ENCODE results near the gene TTC22.

TTC22 gene

DNA sequence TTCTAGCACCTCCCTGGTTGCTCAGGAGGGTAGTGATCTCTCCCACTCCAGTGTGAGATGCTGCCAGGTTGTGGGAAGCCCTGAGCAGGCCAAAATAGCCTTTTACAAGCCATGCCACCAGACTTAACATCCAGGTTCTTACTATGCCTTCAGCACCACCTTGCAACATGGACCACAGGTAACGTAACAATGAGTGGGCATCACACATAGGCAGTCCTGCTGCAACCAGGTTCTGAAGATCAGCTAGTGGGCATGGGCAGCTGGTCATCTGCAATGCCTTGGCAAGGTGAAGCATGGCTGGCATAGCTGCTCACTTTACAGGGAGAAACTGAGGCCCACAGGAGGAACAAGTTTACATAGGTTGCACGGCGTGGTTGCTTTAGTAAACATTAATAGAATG lies 45.2 kb upstream of the TTC22 start:
- ChIA-PET POLR2A (no interaction called here), CTCF (no interaction called here)
- H3K27ac ChIP-seq (ENCODE audit: insufficient read depth in 1 of 2, low read depth in 1 of 2, low read length in 2 of 2, poor library complexity in 1 of 2, severe bottlenecking in 2 of 2) = no peak overlapping the region
- no peaks in the 10 kb centered on the region for H3K27me3 ChIP-seq (replicated peaks in 2 of 5; ENCODE audit: control insufficient read depth in 4 of 5, insufficient read depth in 5 of 5, low read length in 4 of 5)
- no peaks in the 10 kb centered on the region for H3K9me3 ChIP-seq (ENCODE audit: control extremely low read depth in 1 of 5, control insufficient read depth in 4 of 5, insufficient read depth in 2 of 5, low read depth in 1 of 5, low read length in 4 of 5)
- 100% methylated on average over 3 of the region's 3 CpGs for WGBS (ENCODE audit: insufficient coverage)
- no peak overlapping the region for H3K4me3 ChIP-seq (ENCODE audit: control insufficient read depth in 1 of 7, extremely low read depth in 1 of 7, insufficient read depth in 4 of 7, low read depth in 2 of 7, low read length in 6 of 7)
- H3K36me3 ChIP-seq (ENCODE audit: control insufficient read depth in 4 of 4, insufficient read depth in 4 of 4, low read length in 3 of 4) = peaks cover 0 to 58% (median 15%) of the 10 kb centered on the region in 4 experiments
- no peak for DNase-seq
- H3K4me1 ChIP-seq (ENCODE audit: control extremely low read depth in 1 of 4, control insufficient read depth in 4 of 4, insufficient read depth in 4 of 4, low read length in 3 of 4) = no peaks in the 10 kb centered on the region

DNA sequence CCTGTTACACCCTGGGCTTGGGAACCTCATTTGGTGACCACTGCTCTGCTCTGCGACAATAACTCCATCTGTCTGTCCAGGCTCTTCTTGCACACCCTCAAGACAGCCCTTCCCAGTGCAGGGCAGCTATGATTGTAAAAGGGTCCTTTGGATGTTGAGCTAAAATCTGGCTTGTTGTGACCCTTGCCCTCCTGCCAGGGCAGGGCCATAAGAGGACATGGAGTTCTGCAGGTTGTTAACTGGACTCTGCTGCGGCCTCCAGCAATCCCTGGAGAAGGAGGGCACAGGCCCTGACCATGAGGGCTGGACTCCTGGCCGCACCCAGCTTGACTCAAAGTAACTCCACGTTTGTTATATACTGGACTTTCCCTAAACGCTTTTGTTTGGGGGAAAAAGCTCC lies 44.6 kb upstream of the TTC22 start:
- POLR2A ChIA-PET = no interaction called here
- CTCF ChIA-PET = no interaction called here
- peaks cover 0 to 52% (median 13%) of the 10 kb centered on the region in 4 experiments for H3K36me3 ChIP-seq (ENCODE audit: control insufficient read depth in 4 of 4, insufficient read depth in 4 of 4, low read length in 3 of 4)

GRCh38 chr1:54844564-54844963 lies 43.4 kb upstream of the TTC22 start:
- Histone ChIP-seq H3K9me3 (ENCODE audit: control extremely low read depth in 1 of 5, control insufficient read depth in 4 of 5, insufficient read depth in 2 of 5, low read depth in 1 of 5, low read length in 4 of 5) (no peaks in the 10 kb centered on the region), H3K4me1 (ENCODE audit: control extremely low read depth in 1 of 4, control insufficient read depth in 4 of 4, insufficient read depth in 4 of 4, low read length in 3 of 4) (no peaks in the 10 kb centered on the region), H3K27ac (ENCODE audit: insufficient read depth in 1 of 2, low read depth in 1 of 2, low read length in 2 of 2, poor library complexity in 1 of 2, severe bottlenecking in 2 of 2) (no peak overlapping the region), H3K36me3 (ENCODE audit: control insufficient read depth in 4 of 4, insufficient read depth in 4 of 4, low read length in 3 of 4) (peaks cover 0 to 40% (median 7%) of the 10 kb centered on the region in 4 experiments), H3K4me3 (ENCODE audit: control insufficient read depth in 1 of 7, extremely low read depth in 1 of 7, insufficient read depth in 4 of 7, low read depth in 2 of 7, low read length in 6 of 7) (no peak overlapping the region), H3K27me3 (replicated peaks in 2 of 5; ENCODE audit: control insufficient read depth in 4 of 5, insufficient read depth in 5 of 5, low read length in 4 of 5) (no peaks in the 10 kb centered on the region)
- DNase-seq = no peak
- ChIA-PET CTCF (interaction anchor here (0.6 kb wide), 1 partner anchor 1359 kb away, joined by 3 read pairs; no protein-coding TSS in a partner anchor), POLR2A (no interaction called here)
- 100% methylated on average over 3 of the region's 3 CpGs for WGBS (ENCODE audit: insufficient coverage)

More for the DNA sequence above, 44.6 kb upstream of the TTC22 start:
- H3K27me3 ChIP-seq (replicated peaks in 2 of 5; ENCODE audit: control insufficient read depth in 4 of 5, insufficient read depth in 5 of 5, low read length in 4 of 5) = no peaks in the 10 kb centered on the region
- no peak for DNase-seq
- H3K9me3 ChIP-seq (ENCODE audit: control extremely low read depth in 1 of 5, control insufficient read depth in 4 of 5, insufficient read depth in 2 of 5, low read depth in 1 of 5, low read length in 4 of 5) = no peaks in the 10 kb centered on the region
- WGBS (ENCODE audit: insufficient coverage) = 100% methylated on average over 2 of the region's 5 CpGs
- H3K4me3 ChIP-seq (ENCODE audit: control insufficient read depth in 1 of 7, extremely low read depth in 1 of 7, insufficient read depth in 4 of 7, low read depth in 2 of 7, low read length in 6 of 7) = no peak overlapping the region
- no peak overlapping the region for H3K27ac ChIP-seq (ENCODE audit: insufficient read depth in 1 of 2, low read depth in 1 of 2, low read length in 2 of 2, poor library complexity in 1 of 2, severe bottlenecking in 2 of 2)
- no peaks in the 10 kb centered on the region for H3K4me1 ChIP-seq (ENCODE audit: control extremely low read depth in 1 of 4, control insufficient read depth in 4 of 4, insufficient read depth in 4 of 4, low read length in 3 of 4)

- ChIA-PET POLR2A (no interaction called here), CTCF (no interaction called here)
- Histone ChIP-seq H3K9me3 (ENCODE audit: control extremely low read depth in 1 of 5, control insufficient read depth in 4 of 5, insufficient read depth in 2 of 5, low read depth in 1 of 5, low read length in 4 of 5) (no peaks in the 10 kb centered on the region), H3K36me3 (ENCODE audit: control insufficient read depth in 4 of 4, insufficient read depth in 4 of 4, low read length in 3 of 4) (peaks cover 0 to 29% (median 0%) of the 10 kb centered on the region in 4 experiments), H3K4me1 (ENCODE audit: control extremely low read depth in 1 of 4, control insufficient read depth in 4 of 4, insufficient read depth in 4 of 4, low read length in 3 of 4) (no peaks in the 10 kb centered on the region), H3K27me3 (replicated peaks in 2 of 5; ENCODE audit: control insufficient read depth in 4 of 5, insufficient read depth in 5 of 5, low read length in 4 of 5) (no peaks in the 10 kb centered on the region), H3K27ac (ENCODE audit: insufficient read depth in 1 of 2, low read depth in 1 of 2, low read length in 2 of 2, poor library complexity in 1 of 2, severe bottlenecking in 2 of 2) (no peak overlapping the region), H3K4me3 (ENCODE audit: control insufficient read depth in 1 of 7, extremely low read depth in 1 of 7, insufficient read depth in 4 of 7, low read depth in 2 of 7, low read length in 6 of 7) (no peak overlapping the region)
- WGBS (ENCODE audit: insufficient coverage) = 100% methylated on average over 1 of the region's 5 CpGs
- DNase-seq = no peak
Measured at GRCh38 chr1:54843449-54843848, 42.3 kb upstream of the TTC22 start.

DNA sequence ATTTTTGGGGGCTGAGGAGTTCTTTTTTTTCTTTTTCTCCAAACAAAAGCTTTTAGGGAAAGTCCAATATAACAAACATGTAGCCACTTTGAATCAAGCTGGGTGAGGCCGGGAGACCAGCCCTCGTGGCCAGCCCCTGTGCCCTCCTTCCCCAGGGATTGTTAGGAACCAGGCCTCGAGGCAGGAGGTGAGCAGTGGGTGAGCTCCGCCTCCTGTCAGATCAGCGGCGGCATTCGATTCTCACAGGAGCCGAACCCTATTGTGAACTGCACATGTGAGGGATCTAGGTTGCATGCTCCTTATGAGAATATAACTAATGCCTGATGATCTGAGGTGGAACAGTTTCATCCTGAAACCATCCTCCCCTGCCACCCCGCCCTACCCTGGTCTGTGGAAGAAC lies 41.8 kb upstream of the TTC22 start:
- Histone ChIP-seq H3K27me3 (replicated peaks in 2 of 5; ENCODE audit: control insufficient read depth in 4 of 5, insufficient read depth in 5 of 5, low read length in 4 of 5) (no peaks in the 10 kb centered on the region), H3K4me3 (ENCODE audit: control insufficient read depth in 1 of 7, extremely low read depth in 1 of 7, insufficient read depth in 4 of 7, low read depth in 2 of 7, low read length in 6 of 7) (no peak overlapping the region), H3K4me1 (ENCODE audit: control extremely low read depth in 1 of 4, control insufficient read depth in 4 of 4, insufficient read depth in 4 of 4, low read length in 3 of 4) (no peaks in the 10 kb centered on the region), H3K27ac (ENCODE audit: insufficient read depth in 1 of 2, low read depth in 1 of 2, low read length in 2 of 2, poor library complexity in 1 of 2, severe bottlenecking in 2 of 2) (no peak overlapping the region), H3K9me3 (ENCODE audit: control extremely low read depth in 1 of 5, control insufficient read depth in 4 of 5, insufficient read depth in 2 of 5, low read depth in 1 of 5, low read length in 4 of 5) (no peaks in the 10 kb centered on the region), H3K36me3 (ENCODE audit: control insufficient read depth in 4 of 4, insufficient read depth in 4 of 4, low read length in 3 of 4) (peaks cover 0 to 24% (median 0%) of the 10 kb centered on the region in 4 experiments)
- 93% methylated on average over 8 of the region's 9 CpGs for WGBS (ENCODE audit: insufficient coverage)
- ChIA-PET POLR2A (no interaction called here), CTCF (no interaction called here)
- no peak for DNase-seq

GRCh38 chr1:54842206-54842915 lies 41.2 kb upstream of the TTC22 start:
- ChIA-PET CTCF (no interaction called here), POLR2A (no interaction called here)
- DNase-seq = no peak
- Histone ChIP-seq H3K27me3 (replicated peaks in 2 of 5; ENCODE audit: control insufficient read depth in 4 of 5, insufficient read depth in 5 of 5, low read length in 4 of 5) (no peaks in the 10 kb centered on the region), H3K27ac (ENCODE audit: insufficient read depth in 1 of 2, low read depth in 1 of 2, low read length in 2 of 2, poor library complexity in 1 of 2, severe bottlenecking in 2 of 2) (no peak overlapping the region), H3K4me1 (ENCODE audit: control extremely low read depth in 1 of 4, control insufficient read depth in 4 of 4, insufficient read depth in 4 of 4, low read length in 3 of 4) (no peaks in the 10 kb centered on the region), H3K36me3 (ENCODE audit: control insufficient read depth in 4 of 4, insufficient read depth in 4 of 4, low read length in 3 of 4) (peaks cover 0 to 20% (median 0%) of the 10 kb centered on the region in 4 experiments), H3K4me3 (ENCODE audit: control insufficient read depth in 1 of 7, extremely low read depth in 1 of 7, insufficient read depth in 4 of 7, low read depth in 2 of 7, low read length in 6 of 7) (no peak overlapping the region), H3K9me3 (ENCODE audit: control extremely low read depth in 1 of 5, control insufficient read depth in 4 of 5, insufficient read depth in 2 of 5, low read depth in 1 of 5, low read length in 4 of 5) (no peaks in the 10 kb centered on the region)
- 99% methylated on average over 7 of the region's 10 CpGs for WGBS (ENCODE audit: insufficient coverage)

DNA sequence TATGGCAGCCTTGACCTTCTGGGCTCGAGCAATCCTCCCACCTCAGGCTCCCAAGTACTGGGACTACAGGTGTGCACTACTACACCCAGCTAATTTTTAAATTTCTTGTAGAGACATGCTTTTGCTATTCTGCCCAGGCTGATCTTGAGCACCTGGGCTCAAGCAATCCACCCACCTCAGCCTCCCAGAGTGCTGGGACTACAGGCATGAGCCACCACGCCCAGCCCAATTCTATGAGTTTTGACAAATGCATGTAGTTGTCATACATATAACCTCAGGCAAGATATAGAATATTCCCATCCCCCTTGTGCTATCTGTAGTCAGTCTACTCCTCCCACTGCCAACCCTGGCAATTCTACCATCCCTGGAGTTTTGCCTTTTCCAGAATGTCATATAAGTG lies 38.7 kb upstream of the TTC22 start:
- POLR2A ChIA-PET = no interaction called here
- no peak overlapping the region for H3K27ac ChIP-seq (ENCODE audit: insufficient read depth in 1 of 2, low read depth in 1 of 2, low read length in 2 of 2, poor library complexity in 1 of 2, severe bottlenecking in 2 of 2)
- no peaks in the 10 kb centered on the region for H3K4me1 ChIP-seq (ENCODE audit: control extremely low read depth in 1 of 4, control insufficient read depth in 4 of 4, insufficient read depth in 4 of 4, low read length in 3 of 4)
- no peaks in the 10 kb centered on the region for H3K27me3 ChIP-seq (replicated peaks in 2 of 5; ENCODE audit: control insufficient read depth in 4 of 5, insufficient read depth in 5 of 5, low read length in 4 of 5)
- CTCF ChIA-PET = interaction anchor here (1.1 kb wide), 1 partner anchor 9 kb away, joined by 3 read pairs; no protein-coding TSS in a partner anchor
- no peak overlapping the region for H3K4me3 ChIP-seq (ENCODE audit: control insufficient read depth in 1 of 7, extremely low read depth in 1 of 7, insufficient read depth in 4 of 7, low read depth in 2 of 7, low read length in 6 of 7)
- H3K9me3 ChIP-seq (ENCODE audit: control extremely low read depth in 1 of 5, control insufficient read depth in 4 of 5, insufficient read depth in 2 of 5, low read depth in 1 of 5, low read length in 4 of 5) = no peaks in the 10 kb centered on the region
- H3K36me3 ChIP-seq (ENCODE audit: control insufficient read depth in 4 of 4, insufficient read depth in 4 of 4, low read length in 3 of 4) = no peaks in the 10 kb centered on the region
- 43% methylated on average over 1 of the region's 2 CpGs for WGBS (ENCODE audit: insufficient coverage)
- DNase-seq = no peak
